NCI-H2081 treated with DMSO at 0.1 percent for 48 hours (cell line): ENCODE data around the gene TTC7B.

Source experiments
- DNase-seq: peaks from one replicate; lab custom pipeline; 2025; lab: John Stamatoyannopoulos, UW

The TTC7B gene

DNA sequence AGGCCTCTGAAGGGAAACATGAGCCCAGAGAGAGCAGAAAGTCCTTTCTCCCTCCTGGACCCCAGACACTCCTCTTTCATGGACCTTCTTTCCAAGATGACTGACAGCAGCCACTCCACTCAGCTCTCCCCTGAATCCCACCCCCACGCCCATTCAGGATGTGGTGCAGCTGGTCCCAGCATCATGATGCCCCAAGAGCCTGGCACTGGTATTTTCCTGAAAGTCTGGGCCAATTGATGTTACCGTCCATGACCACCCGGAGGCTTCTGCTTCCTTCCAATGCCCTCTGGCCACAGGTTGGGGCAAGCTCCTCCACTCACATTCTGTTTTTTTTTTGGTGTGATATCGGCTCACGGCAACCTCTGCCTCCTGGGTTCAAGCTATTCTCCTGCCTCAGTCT is 306.8 kb downstream of the TTC7B start:
- no peak for DNase-seq

GRCh38 chr14:90508536-90509254 is 307.5 kb downstream of the TTC7B start:
- DNase-seq: no peak

DNA sequence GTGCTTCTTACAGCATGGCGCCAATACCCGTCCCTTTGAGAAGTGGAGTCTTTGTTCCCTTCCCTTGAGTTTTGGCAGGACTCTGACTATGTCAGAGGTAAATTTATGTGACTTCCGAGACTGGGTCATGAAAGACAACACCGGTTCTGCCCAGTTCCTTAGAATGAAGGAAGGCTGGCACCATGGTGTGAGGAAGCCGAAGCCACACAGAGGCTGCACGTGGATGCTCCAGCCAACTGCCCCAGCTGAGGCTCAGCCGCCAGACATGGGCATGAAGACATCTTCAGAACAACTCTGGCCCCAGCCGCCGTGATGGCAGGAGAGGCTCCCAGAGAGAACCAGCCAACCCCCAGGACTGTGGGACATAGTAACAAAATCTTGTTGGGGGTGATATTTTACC is 308.2 kb downstream of the TTC7B start:
- DNase-seq: no peak

DNA sequence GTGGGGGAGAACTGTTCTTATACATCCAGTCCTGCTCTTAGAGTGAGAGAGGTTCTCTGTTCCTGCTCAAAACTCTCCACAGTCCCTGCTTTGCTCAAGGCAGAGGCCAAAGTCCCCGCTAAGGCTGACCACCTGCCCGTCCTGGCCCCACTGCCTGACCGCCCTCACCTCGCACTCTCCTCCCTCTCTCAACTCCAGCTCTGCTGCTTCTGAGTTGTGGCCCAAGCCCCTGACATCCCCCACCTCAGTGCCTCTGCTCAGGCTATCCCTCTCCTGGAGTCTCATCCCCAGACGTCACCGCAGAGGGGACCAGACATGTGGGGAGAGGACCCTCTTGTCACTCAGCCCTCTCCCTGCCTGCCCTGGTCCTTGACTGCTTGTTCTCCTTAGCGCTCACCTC is 308.8 kb downstream of the TTC7B start:
- DNase-seq: no peak

GRCh38 chr14:90506748-90507147 is 309.5 kb downstream of the TTC7B start:
- DNase-seq: no peak

DNA sequence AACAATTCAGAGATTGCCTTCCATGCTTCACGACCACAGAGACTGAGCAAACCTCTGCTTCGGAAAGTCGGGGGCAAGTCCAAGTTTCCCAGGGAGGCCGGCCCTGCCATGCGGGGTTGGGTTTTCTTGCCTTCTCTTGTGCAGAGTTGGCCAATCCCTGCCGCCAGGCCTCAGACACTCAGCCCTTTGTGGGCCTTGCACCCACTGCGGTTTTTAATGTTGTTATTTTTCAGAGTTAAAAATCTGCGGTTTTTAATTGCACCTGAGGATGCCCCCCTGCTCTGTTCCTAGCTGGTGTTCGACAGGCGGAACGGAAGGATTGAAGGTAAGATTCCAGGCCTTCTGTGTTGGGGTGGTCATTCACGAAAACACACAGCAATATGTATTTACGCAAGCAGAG is 310.7 kb downstream of the TTC7B start:
- DNase-seq: no peak

- no peak for DNase-seq
Measured at GRCh38 chr14:90504643-90505042, 311.6 kb downstream of the TTC7B start.

- no peak for DNase-seq
Measured at GRCh38 chr14:90503582-90503981, 312.6 kb downstream of the TTC7B start.

DNA sequence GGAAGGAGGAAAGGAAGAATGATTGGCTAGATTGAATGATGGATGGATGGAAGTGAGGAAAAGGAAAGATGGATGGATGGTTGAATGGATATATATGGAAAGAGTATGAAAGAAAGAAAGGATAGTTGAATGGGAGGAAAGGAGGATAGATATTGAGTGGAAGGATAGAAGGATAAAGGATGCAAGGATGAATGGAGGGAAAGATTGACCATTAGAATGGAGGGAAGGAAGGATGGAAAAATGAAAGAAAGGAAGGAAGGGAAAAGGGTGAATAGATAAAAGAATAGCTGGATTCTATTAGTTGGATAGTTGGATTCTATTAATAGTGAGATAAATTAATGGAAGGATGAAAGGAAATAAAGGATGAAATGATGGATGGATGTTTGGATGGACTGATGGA is 313.5 kb downstream of the TTC7B start:
- no peak for DNase-seq

DNA sequence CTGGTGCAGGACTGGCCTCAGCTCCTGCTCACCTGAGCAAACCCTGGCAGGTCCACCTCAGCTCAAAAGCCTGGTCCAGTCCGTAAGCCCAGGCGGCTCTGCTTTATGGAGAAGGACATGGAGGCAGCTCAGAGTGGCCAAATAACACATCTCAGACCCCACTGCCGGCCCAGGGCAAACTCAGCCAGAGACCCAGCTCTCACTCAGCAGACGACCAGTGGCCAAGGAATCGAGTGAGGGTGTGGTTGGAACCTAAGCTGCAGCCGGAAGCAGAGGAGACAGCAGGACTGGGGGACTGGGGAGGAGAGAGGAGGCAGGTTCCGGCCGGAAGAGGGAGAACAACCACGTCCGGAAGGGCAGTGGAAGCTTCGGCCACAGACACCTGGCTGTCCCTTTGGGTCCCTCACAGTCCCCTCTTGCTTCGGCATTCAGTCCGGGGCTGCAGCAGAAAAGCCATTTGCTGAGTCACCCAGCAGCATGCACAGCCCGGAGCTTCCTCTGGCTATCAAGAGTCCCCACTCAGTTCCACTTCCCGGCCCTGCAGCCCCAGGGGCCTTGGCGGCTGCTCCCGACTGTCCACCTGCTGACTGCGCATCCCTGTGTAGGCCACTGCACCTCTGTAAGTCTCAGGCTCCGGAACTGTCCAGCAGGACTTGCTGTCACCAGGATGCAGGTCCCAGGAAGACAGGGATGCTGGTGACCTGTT is 315.4 kb downstream of the TTC7B start:
- DNase-seq: no peak

- DNase-seq: no peak
Measured at GRCh38 chr14:90499908-90500664, 316.1 kb downstream of the TTC7B start.

DNA sequence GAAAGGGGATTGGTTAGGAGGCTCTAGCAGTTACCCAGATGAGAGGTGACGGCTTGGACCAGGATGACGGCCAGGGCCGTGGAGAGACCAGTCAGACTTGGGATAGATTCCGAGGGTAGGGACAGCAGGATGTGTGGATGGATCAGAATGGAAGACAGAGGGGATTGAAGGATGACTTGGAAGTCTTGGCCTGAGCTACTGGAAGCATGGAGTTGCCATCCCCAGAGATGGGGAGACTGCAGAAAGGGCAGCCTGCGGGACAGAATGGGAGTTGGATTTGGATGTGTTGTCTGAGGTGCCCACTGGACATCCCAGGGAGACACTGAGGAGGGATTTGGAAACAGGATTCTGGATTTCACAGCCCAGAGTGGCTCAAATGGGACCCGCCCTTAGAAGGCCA is 317.1 kb downstream of the TTC7B start:
- DNase-seq: no peak

GRCh38 chr14:90498198-90498597 is 318.0 kb downstream of the TTC7B start:
- no peak for DNase-seq

DNA sequence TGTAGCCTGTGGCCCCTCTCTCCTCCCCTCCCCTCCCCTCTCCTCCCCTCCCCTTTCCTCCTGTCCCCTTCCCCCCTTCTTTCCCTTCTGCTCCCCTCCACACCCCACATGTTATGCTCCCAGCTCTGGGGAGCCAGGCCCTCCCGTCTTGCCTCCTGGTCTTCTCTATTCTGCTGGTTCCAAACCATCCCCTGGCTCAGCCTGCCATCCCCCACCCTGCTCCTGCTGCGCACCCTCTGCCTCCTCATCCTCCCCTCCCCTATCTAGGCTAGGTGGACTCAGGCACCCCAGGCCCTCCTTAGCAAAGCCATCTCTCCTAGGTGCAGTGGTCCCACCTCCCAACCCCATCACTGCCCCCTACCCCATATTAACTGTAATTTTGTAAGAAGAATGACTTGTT is 319.9 kb downstream of the TTC7B start:
- no peak for DNase-seq

- DNase-seq: no peak
Measured at GRCh38 chr14:90495357-90496276, 320.6 kb downstream of the TTC7B start.

DNA sequence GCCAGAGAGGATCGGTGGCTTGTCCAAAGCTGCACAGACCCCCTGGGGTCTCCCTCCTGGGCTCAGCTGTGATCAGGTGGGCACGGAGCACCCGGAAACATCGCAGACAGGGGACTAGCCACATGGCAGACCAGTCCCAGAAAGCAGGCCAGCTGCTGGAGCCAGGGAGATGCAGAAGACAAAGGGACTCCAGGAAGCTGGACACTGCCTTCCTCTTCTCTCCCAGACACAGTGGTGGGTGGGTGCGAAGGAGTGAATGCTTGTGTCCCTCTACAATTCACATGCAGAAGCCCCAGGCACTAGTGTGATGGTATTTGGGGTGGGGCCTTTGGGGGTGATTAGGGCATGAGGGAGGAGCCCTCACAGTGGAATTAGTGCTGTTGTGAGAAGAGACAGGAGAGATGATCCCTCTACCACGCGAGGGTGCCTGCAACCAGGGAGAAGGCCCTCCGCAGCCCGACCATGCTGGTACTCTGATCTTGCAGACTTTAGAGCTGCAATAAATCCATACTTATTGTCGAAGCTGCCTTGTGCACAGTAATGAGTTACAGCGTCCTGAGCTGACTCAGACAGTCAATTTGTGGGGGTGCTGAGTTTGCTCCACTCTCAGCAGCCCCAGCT is 324.2 kb downstream of the TTC7B start:
- no peak for DNase-seq

DNA sequence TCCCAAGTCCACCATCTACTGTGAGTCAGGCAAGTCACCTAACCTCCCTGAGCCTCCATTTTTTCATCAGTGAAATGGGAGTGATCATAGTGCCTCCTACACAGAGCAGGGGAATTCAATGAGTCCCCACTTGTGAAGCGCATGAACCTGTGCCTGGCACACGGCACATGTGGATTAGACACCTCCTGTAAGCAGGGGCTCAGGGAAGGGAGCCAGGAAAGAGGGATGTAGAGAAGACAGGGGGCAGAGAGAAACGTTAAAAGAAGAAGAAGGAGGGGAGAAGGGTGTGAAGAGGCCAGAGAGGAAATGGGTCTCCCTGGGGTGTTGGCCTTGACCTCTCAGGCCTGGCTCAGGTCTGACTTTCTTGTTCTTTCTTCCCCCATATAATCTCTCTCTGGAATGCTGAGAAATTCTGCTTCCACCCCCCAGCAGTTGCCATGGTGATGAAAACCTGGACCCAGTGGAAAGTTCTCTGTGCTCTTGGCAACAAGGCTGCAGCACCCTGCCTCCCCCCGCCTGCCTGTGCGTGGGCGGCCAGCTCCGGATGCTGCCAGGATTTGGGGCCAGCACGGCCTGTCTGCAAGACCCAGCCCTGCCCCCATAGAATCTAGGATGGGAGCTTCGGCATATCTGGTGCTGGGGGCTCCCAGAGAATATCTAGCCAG is 324.9 kb downstream of the TTC7B start:
- DNase-seq: no peak

- DNase-seq: no peak
Measured at GRCh38 chr14:90490720-90491050, 325.5 kb downstream of the TTC7B start.

- DNase-seq: no peak
Measured at GRCh38 chr14:90489916-90490719, 326.1 kb downstream of the TTC7B start.

- DNase-seq: no peak
Measured at GRCh38 chr14:90489306-90489705, 326.9 kb downstream of the TTC7B start.
